GM12878 (cell line): Measurements from ENCODE around the gene HMCN1. TPM values are rescaled to one million over a fixed set of nuclear protein-coding genes. Genes with fewer than 3 reads are reported as not detected.

Experiments used
- ATAC-seq: fragments of 200-7000 bp; cut with Tn5 transposase; 3 replicates; pipeline ENCODE4 v1.9.1; 2020; ENCODE audit warnings: mild to moderate bottlenecking, moderate library complexity
- BruUV-seq: library from RNA; stranded (reverse); fragments of 400-500 nt; replicated peaks from 2 replicates; lab custom pipeline; 2021; lab: Mats Ljungman, UMichigan
- CTCF ChIA-PET: fragments of 300-600 bp; sonication (Branson Sonifier 250); formaldehyde crosslinking; extraction: SDS; loops from one replicate; lab custom pipeline; 2021; ENCODE audit warnings: inconsistent platforms; lab: Yijun Ruan, JAX
- POLR2A ChIA-PET: fragments of 350-600 bp; formaldehyde crosslinking; extraction: SDS; loops from one replicate; lab custom pipeline; 2021; ENCODE audit warnings: inconsistent platforms; lab: Charles Lee
- RAD21 ChIA-PET: fragments of 300-600 bp; sonication (Branson Sonifier 250); formaldehyde crosslinking; loops from one replicate; lab custom pipeline; 2023; ENCODE audit warnings: antibody characterized with exemption; ENCODE audit not compliant: unreplicated experiment; lab: Charles Lee
- SMC1A ChIA-PET: fragments of 300-600 bp; sonication (Branson Sonifier 250); formaldehyde crosslinking; loops from one replicate; lab custom pipeline; 2023; ENCODE audit not compliant: unreplicated experiment, uncharacterized antibody; lab: Charles Lee
- DNase-seq: peaks from one replicate; pipeline ENCODE4 v3.0.0-alpha.2; 2011; ENCODE audit warnings: low read depth, low spot score
- FAIRE-seq: peaks from 3 replicates; lab custom pipeline; 2011; peaks lifted over from hg19 to GRCh38; lab: Jason Lieb, UNC
- H2AFZ ChIP-seq: 2 replicates; pipeline ENCODE4 v1.6.0; 2011; ENCODE audit warnings: low read depth, low read length, control low read depth; ENCODE audit not compliant: control insufficient read depth
- H3K27ac ChIP-seq: 2 replicates; pipeline ENCODE4 v1.5.1; 2011; ENCODE audit warnings: control low read depth; ENCODE audit not compliant: control insufficient read depth, insufficient read depth
- H3K27me3 ChIP-seq, 2 experiments: replicated peaks in 1 of 2; 2 replicates each; pipeline versions ENCODE4 v1.6.0 to v1.6.1; 2011; ENCODE audit warnings: low read length in 1 of 2; ENCODE audit not compliant: control insufficient read depth in 2 of 2, insufficient read depth in 2 of 2
- H3K36me3 ChIP-seq, 2 experiments: 2 replicates each; pipeline ENCODE4 v1.5.1; 2011; ENCODE audit warnings: low read length in 1 of 2; ENCODE audit not compliant: control insufficient read depth in 2 of 2, insufficient read depth in 2 of 2
- H3K4me1 ChIP-seq: 2 replicates; pipeline ENCODE4 v1.6.1; 2011; ENCODE audit warnings: mild to moderate bottlenecking, low read length, moderate library complexity, mixed read lengths; ENCODE audit not compliant: control insufficient read depth, insufficient read depth
- H3K4me2 ChIP-seq: 2 replicates; pipeline ENCODE4 v1.6.0; 2011; ENCODE audit warnings: control low read depth; ENCODE audit not compliant: control insufficient read depth, insufficient read depth
- H3K4me3 ChIP-seq: fragments of 200-600 bp; sonication (generic); 2 replicates; pipeline ENCODE4 v1.5.1; 2016
- H3K79me2 ChIP-seq: 2 replicates; pipeline ENCODE4 v1.6.0; 2011; ENCODE audit warnings: low read length; ENCODE audit not compliant: control insufficient read depth, insufficient read depth
- H3K9ac ChIP-seq: 2 replicates; pipeline ENCODE4 v1.8.0; 2011; ENCODE audit warnings: low read length, control low read depth, mixed read lengths; ENCODE audit not compliant: control insufficient read depth, insufficient read depth
- H3K9me3 ChIP-seq: replicated peaks from 3 replicates; pipeline ENCODE4 v1.5.1; 2011; ENCODE audit warnings: mild to moderate bottlenecking, low read length; ENCODE audit not compliant: control insufficient read depth, insufficient read depth
- H4K20me1 ChIP-seq: 2 replicates; pipeline ENCODE4 v1.6.0; 2011; ENCODE audit not compliant: control insufficient read depth, insufficient read depth
- BHLHE40 ChIP-seq, 2 experiments: fragments of 450-650 bp in 1 of 2; IDR thresholded peaks; 2 replicates each; pipeline ENCODE4 v1.6.1; 2011 to 2017; ENCODE audit warnings: low read depth in 2 of 2, borderline replicate concordance in 1 of 2, improper control_type of control experiment in 1 of 2, low read length in 1 of 2, mild to moderate bottlenecking in 1 of 2
- CEBPB ChIP-seq, 2 experiments: fragments of 150-350 bp in 1 of 2; IDR thresholded peaks; 2 replicates each; pipeline ENCODE4 v1.6.1; 2012 to 2014; ENCODE audit warnings: low read depth in 2 of 2, low read length in 2 of 2, borderline replicate concordance in 1 of 2, inconsistent platforms in 1 of 2
- ELK1 ChIP-seq: IDR thresholded peaks from 2 replicates; pipeline ENCODE4 v1.6.1; 2012; ENCODE audit warnings: low read depth, low read length, improper control_type of control experiment
- HSF1 ChIP-seq: fragments of 150-350 bp; IDR thresholded peaks from 2 replicates; pipeline ENCODE4 v1.6.1; 2014; ENCODE audit warnings: mild to moderate bottlenecking, low read depth, low read length
- JUNB ChIP-seq: IDR thresholded peaks from 2 replicates; pipeline ENCODE4 v1.6.1; 2016; ENCODE audit warnings: antibody characterized with exemption, mild to moderate bottlenecking
- JUND ChIP-seq: IDR thresholded peaks from 2 replicates; pipeline ENCODE4 v1.6.1; 2012; ENCODE audit warnings: low read depth, mild to moderate bottlenecking, low read length, improper control_type of control experiment, moderate library complexity
- KLF5 ChIP-seq: fragments of 450-650 bp; IDR thresholded peaks from 2 replicates; pipeline ENCODE4 v1.6.1; 2014; ENCODE audit warnings: mild to moderate bottlenecking; ENCODE audit not compliant: partially characterized antibody
- NR2F1 ChIP-seq: fragments of 450-650 bp; conservative IDR thresholded peaks from 2 replicates; pipeline ENCODE4 v1.6.1; 2017; ENCODE audit warnings: mild to moderate bottlenecking
- SREBF1 ChIP-seq: IDR thresholded peaks from 2 replicates; pipeline ENCODE4 v1.6.1; 2012; ENCODE audit warnings: mild to moderate bottlenecking, low read length
- TCF12 ChIP-seq: IDR thresholded peaks from 2 replicates; pipeline ENCODE4 v1.6.1; 2011; ENCODE audit warnings: low read depth, mild to moderate bottlenecking, low read length
- TCF7 ChIP-seq: IDR thresholded peaks from 2 replicates; pipeline ENCODE4 v1.6.1; 2014; ENCODE audit warnings: antibody characterized with exemption, borderline replicate concordance
- USF1 ChIP-seq: IDR thresholded peaks from 2 replicates; pipeline ENCODE4 v1.6.1; 2011; ENCODE audit warnings: borderline replicate concordance, low read depth, mild to moderate bottlenecking, moderate library complexity, mixed read lengths, low read length; ENCODE audit not compliant: insufficient read depth; ENCODE audit errors: extremely low read length
- ZBTB4 ChIP-seq: fragments of 450-650 bp; formaldehyde crosslinking; IDR thresholded peaks from 2 replicates; pipeline ENCODE4 v1.4.0; 2022; ENCODE audit warnings: mild to moderate bottlenecking, moderate library complexity
- ZSCAN29 ChIP-seq: fragments of 450-650 bp; IDR thresholded peaks from 2 replicates; pipeline ENCODE4 v1.6.1; 2017; ENCODE audit warnings: mild to moderate bottlenecking, moderate library complexity
- in situ Hi-C: fragments of 300-500 bp; cut with MboI; formaldehyde crosslinking; loops from 9 replicates; pipeline ENCODE4 v1.14.3; 2018; ENCODE audit warnings: mixed read lengths
- intact Hi-C: fragments of 100-400 bp; cut with micrococcal nuclease; formaldehyde crosslinking; loops from one replicate; pipeline ENCODE4 v1.14.2; 2022; ENCODE audit not compliant: unreplicated experiment
- polyA plus RNA-seq, 11 experiments: library from polyadenylated mRNA; depleted of rRNA in 4 of 11; unstranded in 6 of 11; stranded (reverse) in 5 of 11; fragments of >200 nt; fragmentation: Nextera tagmentation in 4 of 11; fragmentation: Illumina TruSeq in 1 of 11; extraction: Ambion mirVana in 4 of 11; extraction: Trizol in 1 of 11; gene quantifications; 1 replicate in 1 of 11; 2 replicates in 10 of 11; pipeline versions ENCODE4 v1.2.1 to v1.2.3, GENCODE V29; 2011 to 2016; ENCODE audit warnings: inconsistent platforms in 2 of 11, missing spikeins in 2 of 11, low read depth in 1 of 11
- total RNA-seq, 4 experiments: library from RNA; depleted of rRNA in 3 of 4; stranded (reverse); fragments of >200 nt in 3 of 4; fragmentation: Illumina TruSeq in 1 of 4; extraction: Trizol in 1 of 4; gene quantifications; 2 replicates each; pipeline versions ENCODE4 v1.2.1 to v1.2.3, GENCODE V29; 2013 to 2021
- TF ChIP-seq, protein P1 (sequence below): fragments of 450-650 bp; formaldehyde crosslinking; IDR thresholded peaks from 2 replicates; pipeline ENCODE4 v1.5.0; 2022; ENCODE audit warnings: mild to moderate bottlenecking, missing genetic modification characterization

Gene HMCN1
- total and polyA plus RNA-seq, 10 of the 15 experiments (the other 5 are each of a cell fraction or from before 2014, with no cell fraction given), result under 0.01 to 0.07 TPM; not detected in 8

GRCh38 chr1:185721553-185721952 lies 12.6 kb upstream of the HMCN1 start:
- no peaks in the 10 kb centered on the region for H4K20me1 ChIP-seq
- intact Hi-C loops, result no loop called here
- no peaks in the 10 kb centered on the region for H3K9me3 ChIP-seq
- CTCF ChIA-PET, result interaction anchor here (1.3 to 1.9 kb wide), 3 partner anchors 25 to 509 kb away, joined by 3 to 9 read pairs (median 6); no protein-coding TSS in a partner anchor
- DNase-seq (no peak), ATAC-seq (no peak), FAIRE-seq (no peak)
- H3K79me2 ChIP-seq, result no peaks in the 10 kb centered on the region
- POLR2A ChIA-PET, result no interaction called here
- no TSS peak for BruUV-seq
- no peak overlapping the region for H2AFZ ChIP-seq
- H3K9ac ChIP-seq, result no peak overlapping the region
- H3K27ac ChIP-seq, result no peak overlapping the region
- H3K36me3 ChIP-seq, result no peaks in the 10 kb centered on the region
- RAD21 ChIA-PET, result no interaction called here
- H3K4me1 ChIP-seq, result no peaks in the 10 kb centered on the region
- in situ Hi-C loops, result no loop called here
- no peak overlapping the region for H3K4me3 ChIP-seq
- H3K27me3 ChIP-seq, result no peaks in the 10 kb centered on the region
- H3K4me2 ChIP-seq, result no peak overlapping the region
- SMC1A ChIA-PET, result interaction anchor here (1.2 kb wide), 1 partner anchor 61 kb away, joined by 3 read pairs; no protein-coding TSS in a partner anchor
- TF ChIP-seq, protein P1, sequence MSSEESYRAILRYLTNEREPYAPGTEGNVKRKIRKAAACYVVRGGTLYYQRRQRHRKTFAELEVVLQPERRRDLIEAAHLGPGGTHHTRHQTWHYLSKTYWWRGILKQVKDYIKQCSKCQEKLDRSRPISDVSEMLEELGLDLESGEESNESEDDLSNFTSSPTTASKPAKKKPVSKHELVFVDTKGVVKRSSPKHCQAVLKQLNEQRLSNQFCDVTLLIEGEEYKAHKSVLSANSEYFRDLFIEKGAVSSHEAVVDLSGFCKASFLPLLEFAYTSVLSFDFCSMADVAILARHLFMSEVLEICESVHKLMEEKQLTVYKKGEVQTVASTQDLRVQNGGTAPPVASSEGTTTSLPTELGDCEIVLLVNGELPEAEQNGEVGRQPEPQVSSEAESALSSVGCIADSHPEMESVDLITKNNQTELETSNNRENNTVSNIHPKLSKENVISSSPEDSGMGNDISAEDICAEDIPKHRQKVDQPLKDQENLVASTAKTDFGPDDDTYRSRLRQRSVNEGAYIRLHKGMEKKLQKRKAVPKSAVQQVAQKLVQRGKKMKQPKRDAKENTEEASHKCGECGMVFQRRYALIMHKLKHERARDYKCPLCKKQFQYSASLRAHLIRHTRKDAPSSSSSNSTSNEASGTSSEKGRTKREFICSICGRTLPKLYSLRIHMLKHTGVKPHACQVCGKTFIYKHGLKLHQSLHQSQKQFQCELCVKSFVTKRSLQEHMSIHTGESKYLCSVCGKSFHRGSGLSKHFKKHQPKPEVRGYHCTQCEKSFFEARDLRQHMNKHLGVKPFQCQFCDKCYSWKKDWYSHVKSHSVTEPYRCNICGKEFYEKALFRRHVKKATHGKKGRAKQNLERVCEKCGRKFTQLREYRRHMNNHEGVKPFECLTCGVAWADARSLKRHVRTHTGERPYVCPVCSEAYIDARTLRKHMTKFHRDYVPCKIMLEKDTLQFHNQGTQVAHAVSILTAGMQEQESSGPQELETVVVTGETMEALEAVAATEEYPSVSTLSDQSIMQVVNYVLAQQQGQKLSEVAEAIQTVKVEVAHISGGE (CRISPR knock-in tag), result no peak
- TF ChIP-seq HSF1, result no peak
- TF ChIP-seq USF1, result no peak
- no peak for TF ChIP-seq ELK1
- no peak for TF ChIP-seq JUNB
- no peak for TF ChIP-seq ZBTB4 (CRISPR knock-in tag)
- no peak for TF ChIP-seq CEBPB (IDR thresholded peaks at IDR 0.05; ENCODE audit: borderline replicate concordance in 1 of 2, low read depth in 2 of 2, low read length in 2 of 2)
- TF ChIP-seq JUND, result no peak
- TF ChIP-seq SREBF1, result no peak
- TF ChIP-seq TCF7, result no peak
- TF ChIP-seq BHLHE40 (IDR thresholded peaks at IDR 0.05; ENCODE audit: borderline replicate concordance in 1 of 2, low read depth in 2 of 2, low read length in 1 of 2), result no peak
- TF ChIP-seq KLF5, result no peak
- no peak for TF ChIP-seq ZSCAN29
- TF ChIP-seq NR2F1, result no peak
- no peak for TF ChIP-seq TCF12
